GM12878 (cell line): ENCODE data around the gene PTPRD.

Experiments used
- BCL3 ChIP-seq: IDR thresholded peaks from 2 replicates; pipeline ENCODE4 v1.6.1; 2011; ENCODE audit warnings: borderline replicate concordance, low read depth, mild to moderate bottlenecking, moderate library complexity, low read length; ENCODE audit not compliant: insufficient read depth, poor library complexity, severe bottlenecking
- FOXK2 ChIP-seq: fragments of 450-650 bp; IDR thresholded peaks from 2 replicates; pipeline ENCODE4 v1.6.1; 2017; ENCODE audit warnings: mild to moderate bottlenecking, moderate library complexity
- MAX ChIP-seq: IDR thresholded peaks from 2 replicates; pipeline ENCODE4 v1.6.1; 2012; ENCODE audit warnings: low read depth, low read length, improper control_type of control experiment
- NR2C2 ChIP-seq: IDR thresholded peaks from 2 replicates; pipeline ENCODE4 v1.6.1; 2011; ENCODE audit warnings: borderline replicate concordance, low read depth; ENCODE audit not compliant: control insufficient read depth, insufficient read length
- POLR2AphosphoS5 ChIP-seq: IDR thresholded peaks from 2 replicates; pipeline ENCODE4 v1.6.1; 2011; ENCODE audit warnings: mild to moderate bottlenecking, low read length, inconsistent platforms
- SMARCA5 ChIP-seq: fragments of 450-650 bp; IDR thresholded peaks from 2 replicates; pipeline ENCODE4 v1.6.1; 2017; ENCODE audit warnings: mild to moderate bottlenecking

GRCh38 chr9:8668231-8668630 lies 1944.6 kb downstream of the PTPRD start:
- no peak for TF ChIP-seq NR2C2
- no peak for TF ChIP-seq FOXK2
- no peak for TF ChIP-seq BCL3
- TF ChIP-seq MAX: no peak
- TF ChIP-seq POLR2AphosphoS5: no peak
- no peak for TF ChIP-seq SMARCA5
